Parathyroid adenoma (tissue), 2 donors: ENCODE results near the gene RAB3IP.

ENCODE experiments used
- H2AFZ ChIP-seq: fragments of 300-600 bp; sonication (generic); one replicate; pipeline ENCODE4 v1.7.0; 2017; ENCODE audit warnings: antibody characterized with exemption, mild to moderate bottlenecking
- H3K27ac ChIP-seq: fragments of 300-600 bp; sonication (generic); one replicate; pipeline ENCODE4 v1.7.0; 2017
- H3K27me3 ChIP-seq: fragments of 300-600 bp; sonication (generic); one replicate; pipeline ENCODE4 v1.7.0; 2017; ENCODE audit warnings: low read length; ENCODE audit not compliant: control insufficient read depth, insufficient read depth
- H3K36me3 ChIP-seq: fragments of 300-600 bp; sonication (generic); one replicate; pipeline ENCODE4 v1.7.0; 2017; ENCODE audit warnings: low read length; ENCODE audit not compliant: control insufficient read depth, insufficient read depth
- H3K4me1 ChIP-seq: fragments of 300-600 bp; sonication (generic); one replicate; pipeline ENCODE4 v1.7.0; 2017; ENCODE audit warnings: control low read depth
- H3K4me2 ChIP-seq: fragments of 300-600 bp; sonication (generic); one replicate; pipeline ENCODE4 v1.7.0; 2017; ENCODE audit warnings: low read length
- H3K4me3 ChIP-seq: fragments of 300-600 bp; sonication (generic); one replicate; pipeline ENCODE4 v1.7.0; 2017; ENCODE audit warnings: low read depth, low read length
- H3K79me2 ChIP-seq: fragments of 300-600 bp; sonication (generic); one replicate; pipeline ENCODE4 v1.7.0; 2017; ENCODE audit warnings: control low read depth
- H3K9ac ChIP-seq: fragments of 300-600 bp; sonication (generic); one replicate; pipeline ENCODE4 v1.7.0; 2017; ENCODE audit warnings: mild to moderate bottlenecking
- H3K9me3 ChIP-seq: fragments of 300-600 bp; sonication (generic); one replicate; pipeline ENCODE4 v1.7.0; 2017; ENCODE audit warnings: low read length; ENCODE audit not compliant: control insufficient read depth
- TF ChIP-seq, protein P1 (sequence below): fragments of 300-600 bp; sonication (generic); IDR thresholded peaks from one replicate; pipeline ENCODE4 v1.7.0; 2017; ENCODE audit warnings: antibody characterized with exemption, mild to moderate bottlenecking
- donor health status: primary hyperparathyroidism.

Gene RAB3IP

DNA sequence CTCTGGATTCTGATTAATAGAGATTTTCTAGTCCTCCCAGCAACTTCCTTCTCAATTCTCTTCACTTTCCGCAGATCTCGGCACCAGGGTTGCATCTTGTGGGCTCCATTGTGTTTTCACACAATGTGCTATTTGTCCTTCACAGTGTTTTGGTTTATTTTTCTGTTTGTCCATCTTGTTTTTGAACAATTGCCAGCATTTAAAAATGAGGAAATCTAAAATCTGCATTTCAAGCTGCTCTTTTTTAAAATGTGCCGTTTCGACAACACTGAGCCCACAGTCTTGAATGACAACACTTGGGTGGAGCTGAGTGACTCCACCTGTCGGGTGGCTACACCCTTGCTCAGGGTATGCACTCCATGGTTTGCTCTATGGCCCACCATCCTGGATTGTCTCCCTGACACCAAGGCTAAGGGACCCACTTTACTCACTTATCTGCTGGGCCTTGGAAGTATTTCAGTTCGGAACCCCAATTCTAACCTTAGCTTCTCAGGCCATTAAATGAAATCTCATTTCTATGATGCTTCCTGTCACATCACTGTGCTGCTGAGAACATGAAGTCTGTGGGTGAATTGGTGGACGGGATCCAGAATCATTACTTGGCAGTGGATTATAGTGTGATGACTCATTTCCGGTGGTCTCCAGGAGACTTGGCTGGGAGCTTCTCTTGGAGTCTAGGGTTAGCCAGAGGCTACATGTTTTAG lies 82.9 kb downstream of the RAB3IP start:
- TF ChIP-seq, protein P1, sequence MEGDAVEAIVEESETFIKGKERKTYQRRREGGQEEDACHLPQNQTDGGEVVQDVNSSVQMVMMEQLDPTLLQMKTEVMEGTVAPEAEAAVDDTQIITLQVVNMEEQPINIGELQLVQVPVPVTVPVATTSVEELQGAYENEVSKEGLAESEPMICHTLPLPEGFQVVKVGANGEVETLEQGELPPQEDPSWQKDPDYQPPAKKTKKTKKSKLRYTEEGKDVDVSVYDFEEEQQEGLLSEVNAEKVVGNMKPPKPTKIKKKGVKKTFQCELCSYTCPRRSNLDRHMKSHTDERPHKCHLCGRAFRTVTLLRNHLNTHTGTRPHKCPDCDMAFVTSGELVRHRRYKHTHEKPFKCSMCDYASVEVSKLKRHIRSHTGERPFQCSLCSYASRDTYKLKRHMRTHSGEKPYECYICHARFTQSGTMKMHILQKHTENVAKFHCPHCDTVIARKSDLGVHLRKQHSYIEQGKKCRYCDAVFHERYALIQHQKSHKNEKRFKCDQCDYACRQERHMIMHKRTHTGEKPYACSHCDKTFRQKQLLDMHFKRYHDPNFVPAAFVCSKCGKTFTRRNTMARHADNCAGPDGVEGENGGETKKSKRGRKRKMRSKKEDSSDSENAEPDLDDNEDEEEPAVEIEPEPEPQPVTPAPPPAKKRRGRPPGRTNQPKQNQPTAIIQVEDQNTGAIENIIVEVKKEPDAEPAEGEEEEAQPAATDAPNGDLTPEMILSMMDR = no peak
- Histone ChIP-seq H3K4me3 (no peak overlapping the region), H3K4me1 (no peaks in the 10 kb centered on the region), H3K27ac (no peak overlapping the region), H3K79me2 (no peaks in the 10 kb centered on the region), H3K27me3 (no peaks in the 10 kb centered on the region), H3K4me2 (no peak overlapping the region), H3K36me3 (no peaks in the 10 kb centered on the region), H3K9ac (no peak overlapping the region), H3K9me3 (no peaks in the 10 kb centered on the region), H2AFZ (no peak overlapping the region)

DNA sequence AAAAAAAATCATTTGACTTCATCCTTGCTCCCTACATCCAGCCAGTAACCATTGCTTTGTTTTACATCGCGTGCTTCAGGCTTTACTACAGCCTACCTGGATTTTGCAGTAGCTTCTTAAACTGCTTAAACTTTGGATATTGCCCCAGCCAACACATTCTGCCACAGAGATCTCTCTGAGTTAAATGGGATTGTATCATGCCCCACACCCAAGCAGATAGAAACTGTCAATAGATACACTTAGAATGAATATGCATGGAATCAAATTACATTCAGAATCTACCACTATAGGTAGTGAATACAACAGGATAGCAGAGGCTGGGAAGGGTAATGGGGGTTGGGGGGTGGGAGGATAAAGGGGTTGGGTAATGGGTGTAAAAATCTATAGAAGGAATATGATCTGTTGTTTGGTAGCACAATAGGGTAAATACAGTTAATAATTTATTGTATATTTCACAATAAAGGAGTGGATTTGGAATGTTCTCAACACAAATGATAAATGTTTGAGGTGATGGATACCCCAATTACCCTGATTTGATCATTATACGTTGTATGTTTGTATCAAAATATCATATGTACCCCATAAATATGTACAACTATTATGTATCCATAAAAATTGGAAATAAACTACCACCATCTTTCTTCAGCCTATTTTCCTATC lies 83.7 kb downstream of the RAB3IP start:
- Histone ChIP-seq H3K4me2 (no peak overlapping the region), H3K79me2 (no peaks in the 10 kb centered on the region), H3K27me3 (no peaks in the 10 kb centered on the region), H3K27ac (no peak overlapping the region), H3K36me3 (no peaks in the 10 kb centered on the region), H3K9ac (no peak overlapping the region), H2AFZ (no peak overlapping the region), H3K4me3 (no peak overlapping the region), H3K4me1 (no peaks in the 10 kb centered on the region), H3K9me3 (no peaks in the 10 kb centered on the region)
- TF ChIP-seq, protein P1 = no peak

DNA sequence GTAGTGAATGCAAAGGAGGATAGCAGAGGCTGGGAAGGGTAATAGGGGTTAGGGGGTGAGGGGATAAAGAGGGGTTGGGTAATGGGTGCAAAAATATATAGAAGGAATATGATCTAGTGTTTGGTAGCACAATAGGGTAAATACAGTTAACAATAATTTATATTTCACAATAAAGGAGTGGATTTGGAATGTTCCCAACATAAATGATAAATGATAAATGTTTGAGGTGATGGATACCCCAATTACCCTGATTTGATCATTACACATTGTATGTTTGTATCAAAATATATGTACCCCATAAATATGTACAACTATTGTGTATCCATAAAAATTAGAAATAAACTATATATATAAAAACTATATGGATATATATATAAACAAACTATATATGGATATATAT lies 85.4 kb downstream of the RAB3IP start:
- Histone ChIP-seq H3K9ac (no peak overlapping the region), H3K9me3 (no peaks in the 10 kb centered on the region), H3K4me1 (no peaks in the 10 kb centered on the region), H3K36me3 (no peaks in the 10 kb centered on the region), H3K27ac (no peak overlapping the region), H3K4me3 (no peak overlapping the region), H2AFZ (no peak overlapping the region), H3K79me2 (no peaks in the 10 kb centered on the region), H3K4me2 (no peak overlapping the region), H3K27me3 (no peaks in the 10 kb centered on the region)
- TF ChIP-seq, protein P1 = no peak

DNA sequence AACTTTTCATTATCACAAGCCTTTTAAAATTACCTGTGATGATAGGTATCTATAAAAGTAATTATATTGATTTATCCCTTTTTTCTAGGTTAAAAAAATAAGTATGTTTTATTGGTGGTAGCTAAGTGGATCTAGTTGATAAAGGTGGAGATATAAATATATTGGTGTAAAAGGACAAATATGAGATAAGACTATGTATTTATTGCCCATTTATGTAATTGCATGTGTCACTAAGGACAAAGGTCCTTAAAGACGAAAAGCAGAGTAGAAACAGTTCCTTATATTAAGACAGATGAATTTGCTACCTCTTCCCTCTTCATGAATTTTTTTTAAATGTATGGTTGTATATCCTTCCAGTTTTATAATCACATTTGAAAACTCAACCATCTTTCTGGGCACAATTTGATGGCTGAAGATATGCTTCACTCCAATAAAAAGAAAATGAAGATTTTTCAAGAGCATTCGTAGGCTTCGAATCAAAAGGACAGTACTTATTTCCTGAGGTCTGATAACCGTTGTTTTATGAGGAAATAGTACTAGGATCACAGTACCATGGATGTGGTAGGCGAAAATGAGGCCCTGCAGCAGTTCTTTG lies 86.4 kb downstream of the RAB3IP start, which contains the start of gene MYRFL:
Gene MYRFL, plus strand, starts transcription at position 262 of the 595 bp plus-strand sequence. Its CDS starts 291 bp downstream, at position 553.
- Histone ChIP-seq H3K4me1 (no peaks in the 10 kb centered on the region), H3K4me3 (no peak within 1 kb of the TSS), H2AFZ (no peak within 1 kb of the TSS), H3K9me3 (no peaks in the 10 kb centered on the region), H3K79me2 (no peaks in the 10 kb centered on the region), H3K36me3 (no peaks in the 10 kb centered on the region), H3K27ac (no peak within 1 kb of the TSS), H3K4me2 (no peak within 1 kb of the TSS), H3K27me3 (no peaks in the 10 kb centered on the region), H3K9ac (no peak within 1 kb of the TSS)
- TF ChIP-seq, protein P1 = no peak
